Raji (cell line): ENCODE data around the gene SFTPD.

Experiments used
- POLR2A ChIP-seq: IDR thresholded peaks from 2 replicates; pipeline ENCODE4 v1.6.1; 2011; ENCODE audit warnings: low read depth, low read length, control low read depth; ENCODE audit not compliant: insufficient read depth

SFTPD gene

GRCh38 chr10:79948976-79949722 lies at the start of gene SFTPD:
SFTPD (minus strand) TSS chr10:79949105; CDS start chr10:79946659, 2,446 bp downstream.
- no peak for TF ChIP-seq POLR2A

GRCh38 chr10:79995979-79996634 lies 47.2 kb upstream of the SFTPD start:
- TF ChIP-seq POLR2A = no peak

- TF ChIP-seq POLR2A = no peak
These were observed 45.7 kb upstream of the SFTPD start for GRCh38 chr10:79994556-79994955.

GRCh38 chr10:79985481-79986072 lies 36.7 kb upstream of the SFTPD start:
- TF ChIP-seq POLR2A = no peak

- TF ChIP-seq POLR2A = no peak
These were observed 35.9 kb upstream of the SFTPD start for GRCh38 chr10:79984851-79985250.

- TF ChIP-seq POLR2A = no peak
These were observed 34.5 kb upstream of the SFTPD start for GRCh38 chr10:79983286-79983909.

- TF ChIP-seq POLR2A = no peak
These were observed 34.0 kb upstream of the SFTPD start for GRCh38 chr10:79982861-79983260.

- no peak for TF ChIP-seq POLR2A
These were observed 33.5 kb upstream of the SFTPD start for GRCh38 chr10:79982362-79982800.

GRCh38 chr10:79981450-79982361 lies 32.8 kb upstream of the SFTPD start:
- TF ChIP-seq POLR2A = no peak

GRCh38 chr10:79980711-79981110 lies 31.8 kb upstream of the SFTPD start:
- no peak for TF ChIP-seq POLR2A

GRCh38 chr10:79979976-79980687 lies 31.2 kb upstream of the SFTPD start:
- TF ChIP-seq POLR2A = no peak

- no peak for TF ChIP-seq POLR2A
These were observed 30.5 kb upstream of the SFTPD start for GRCh38 chr10:79979310-79979975.

GRCh38 chr10:79976999-79977398 lies 28.1 kb upstream of the SFTPD start:
- no peak for TF ChIP-seq POLR2A
